ENCODE results near the gene WDR70.
"Not testable (repeated sequence)": the region's sequence is repeated elsewhere in the genome, so short reads cannot be mapped to it uniquely, and the experiment has no call there.

DNA sequence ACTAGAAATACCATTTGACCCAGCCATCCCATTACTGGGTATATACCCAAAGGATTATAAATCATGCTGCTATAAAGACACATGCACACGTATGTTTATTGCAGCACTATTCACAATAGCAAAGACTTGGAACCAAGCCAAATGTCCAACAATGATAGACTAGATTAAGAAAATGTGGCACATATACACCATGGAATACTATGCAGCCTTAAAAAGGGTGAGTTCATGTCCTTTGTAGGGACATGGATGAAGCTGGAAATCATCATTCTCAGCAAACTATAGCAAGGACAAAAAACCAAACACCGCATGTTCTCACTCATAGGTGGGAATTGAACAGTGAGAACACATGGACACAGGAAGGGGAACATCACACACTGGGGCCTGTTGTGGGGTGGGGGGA is 243.2 kb downstream of the WDR70 start:
- TF ChIP-seq POLR2A (IDR thresholded peaks at IDR 0.05) = not testable (repeated sequence)
- TF ChIP-seq, protein P1, sequence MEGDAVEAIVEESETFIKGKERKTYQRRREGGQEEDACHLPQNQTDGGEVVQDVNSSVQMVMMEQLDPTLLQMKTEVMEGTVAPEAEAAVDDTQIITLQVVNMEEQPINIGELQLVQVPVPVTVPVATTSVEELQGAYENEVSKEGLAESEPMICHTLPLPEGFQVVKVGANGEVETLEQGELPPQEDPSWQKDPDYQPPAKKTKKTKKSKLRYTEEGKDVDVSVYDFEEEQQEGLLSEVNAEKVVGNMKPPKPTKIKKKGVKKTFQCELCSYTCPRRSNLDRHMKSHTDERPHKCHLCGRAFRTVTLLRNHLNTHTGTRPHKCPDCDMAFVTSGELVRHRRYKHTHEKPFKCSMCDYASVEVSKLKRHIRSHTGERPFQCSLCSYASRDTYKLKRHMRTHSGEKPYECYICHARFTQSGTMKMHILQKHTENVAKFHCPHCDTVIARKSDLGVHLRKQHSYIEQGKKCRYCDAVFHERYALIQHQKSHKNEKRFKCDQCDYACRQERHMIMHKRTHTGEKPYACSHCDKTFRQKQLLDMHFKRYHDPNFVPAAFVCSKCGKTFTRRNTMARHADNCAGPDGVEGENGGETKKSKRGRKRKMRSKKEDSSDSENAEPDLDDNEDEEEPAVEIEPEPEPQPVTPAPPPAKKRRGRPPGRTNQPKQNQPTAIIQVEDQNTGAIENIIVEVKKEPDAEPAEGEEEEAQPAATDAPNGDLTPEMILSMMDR (IDR thresholded peaks at IDR 0.05) = not testable (repeated sequence)

All from uterus (tissue), 2 donors.